VCaP (cell line): ENCODE measurements around the gene RHBDD2.
A peak's percentile ranks its signal among the peaks of the same experiment; 100 is the strongest.
"Not testable (repeated sequence)": the region's sequence is repeated elsewhere in the genome, so short reads cannot be mapped to it uniquely, and the experiment has no call there.

Source experiments
- H3K27ac ChIP-seq: fragments of 450-650 bp; 2 replicates; pipeline ENCODE4 v1.5.1; 2017
- CTCF ChIP-seq: fragments of 450-650 bp; conservative IDR thresholded peaks from 2 replicates; pipeline ENCODE4 v1.5.1; 2017; ENCODE audit warnings: mild to moderate bottlenecking, moderate library complexity

Gene RHBDD2

DNA sequence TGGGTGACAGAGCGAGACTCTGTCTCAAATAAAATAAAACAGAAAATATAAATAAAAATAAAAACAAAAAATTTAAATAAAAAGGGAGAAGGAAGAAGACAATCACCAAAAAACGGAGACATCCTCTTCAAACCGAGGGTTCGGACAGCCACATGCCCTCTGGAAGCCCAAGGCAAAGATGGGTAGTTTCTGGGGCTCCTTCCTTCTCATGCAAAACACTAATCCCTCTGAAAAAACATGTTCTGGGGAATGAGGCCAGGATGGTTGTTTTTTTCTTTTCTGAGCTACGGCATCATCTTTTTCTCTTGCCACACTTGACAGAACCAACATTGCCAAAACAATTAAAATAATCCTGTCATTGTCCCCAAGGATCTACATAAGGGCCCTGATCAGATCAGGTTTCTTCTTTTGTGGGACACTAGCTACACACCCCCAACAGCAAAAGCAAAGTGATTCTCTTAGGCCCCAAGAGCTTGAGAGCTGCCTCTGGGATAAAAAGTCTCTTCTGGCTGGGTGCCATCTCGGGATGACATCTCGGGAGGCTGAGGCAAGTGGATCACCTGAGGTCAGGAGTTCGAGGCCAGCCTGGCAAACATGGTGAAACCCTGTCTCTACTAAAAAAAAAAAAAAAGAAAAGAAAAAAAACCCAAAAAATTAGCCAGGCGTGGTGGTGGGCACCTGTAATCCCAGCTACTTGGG is 21.9 kb downstream of the RHBDD2 start:
- TF ChIP-seq CTCF, result no peak
- no peak overlapping the region for H3K27ac ChIP-seq

DNA sequence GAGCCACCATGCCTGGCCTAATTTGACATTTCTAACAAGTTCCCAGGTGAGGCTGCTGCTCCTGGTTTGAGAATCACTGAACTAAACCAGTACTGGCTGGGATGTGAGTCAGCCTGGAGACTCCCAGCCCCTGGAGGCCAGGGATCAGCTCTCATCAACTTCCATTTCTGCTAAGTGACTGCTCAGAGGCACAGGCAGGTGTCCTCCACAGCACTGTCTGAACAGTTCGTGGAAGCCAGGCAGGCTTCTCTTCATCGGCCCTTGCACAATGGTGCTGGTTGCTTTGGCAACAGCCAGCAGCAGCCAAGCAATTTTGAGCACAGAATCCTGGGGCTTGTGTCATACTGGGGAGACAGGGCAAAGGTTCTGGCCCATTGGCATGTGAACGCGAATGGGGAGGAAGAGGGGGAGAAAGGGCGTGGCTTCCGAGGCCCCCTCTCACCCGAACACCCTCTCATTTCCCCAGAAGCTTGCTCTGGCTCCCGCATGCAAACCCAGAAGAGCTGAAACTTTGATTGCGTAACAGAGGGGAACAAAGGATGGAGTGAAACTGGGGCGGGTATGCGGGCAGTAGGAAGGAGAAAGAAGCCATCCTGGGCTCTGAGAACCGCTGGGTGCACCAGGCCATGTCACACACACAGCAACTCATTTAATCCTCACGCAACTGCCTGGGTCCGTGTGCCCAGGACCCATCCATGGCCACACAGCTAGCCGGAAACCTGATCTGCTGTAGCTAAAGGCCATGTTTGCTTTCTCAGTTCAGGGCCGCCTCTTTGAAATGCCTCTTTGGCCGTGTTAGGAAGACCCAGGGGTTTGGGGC is 27.2 kb downstream of the RHBDD2 start:
- no peak overlapping the region for H3K27ac ChIP-seq
- no peak for TF ChIP-seq CTCF

GRCh38 chr7:75906991-75907667 is 28.3 kb downstream of the RHBDD2 start:
- no peak for TF ChIP-seq CTCF
- H3K27ac ChIP-seq, result no peak overlapping the region

DNA sequence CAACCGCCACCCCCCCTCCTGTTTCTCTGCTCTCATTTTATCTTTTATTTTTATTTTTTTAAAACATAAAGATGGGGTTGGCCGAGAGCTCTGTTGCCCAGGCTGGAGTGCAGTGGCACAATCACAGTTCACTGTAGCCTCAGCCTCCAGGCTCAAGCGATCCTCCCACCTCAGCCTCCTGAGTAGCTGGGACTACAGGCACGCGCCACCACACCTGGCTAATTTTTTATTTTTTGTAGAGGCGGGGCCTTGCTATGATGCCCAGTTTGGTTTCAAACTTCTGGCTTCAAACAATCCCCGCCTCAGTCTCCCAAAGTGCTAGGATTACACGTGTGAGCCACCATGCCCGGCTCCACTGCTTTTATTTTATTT is 28.8 kb downstream of the RHBDD2 start:
- H3K27ac ChIP-seq, result not testable (repeated sequence)

DNA sequence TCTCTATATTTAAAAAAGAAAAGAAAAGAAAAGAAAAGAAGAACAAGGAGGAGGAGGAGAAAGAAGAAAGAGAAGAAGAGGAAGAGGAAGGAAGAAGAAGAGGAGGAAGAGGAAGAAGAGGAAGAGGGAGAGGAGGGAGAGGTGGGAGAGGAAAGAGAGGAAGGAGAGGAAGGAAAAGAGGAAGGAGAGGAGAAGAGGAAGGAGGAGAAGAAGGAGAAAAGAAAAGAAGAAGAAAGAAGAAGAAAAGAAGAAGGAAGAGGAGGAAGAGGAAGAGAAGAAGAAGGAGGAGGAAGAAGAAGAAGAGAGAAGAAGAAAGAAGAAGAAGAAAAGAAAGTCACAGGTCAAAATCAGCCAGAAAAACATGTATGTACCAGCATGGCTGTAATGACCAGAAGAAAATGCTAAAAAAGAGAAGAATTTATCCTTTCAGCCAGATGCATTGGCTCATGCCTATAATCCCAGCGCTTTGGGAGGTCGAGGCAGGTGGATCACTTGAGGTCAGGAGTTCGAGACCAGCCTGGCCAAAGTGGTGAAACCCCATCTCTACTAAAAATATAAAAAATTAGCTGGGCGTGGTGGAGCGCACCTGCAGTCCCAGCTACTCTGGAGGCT is 30.8 kb downstream of the RHBDD2 start:
- no peak overlapping the region for H3K27ac ChIP-seq

DNA sequence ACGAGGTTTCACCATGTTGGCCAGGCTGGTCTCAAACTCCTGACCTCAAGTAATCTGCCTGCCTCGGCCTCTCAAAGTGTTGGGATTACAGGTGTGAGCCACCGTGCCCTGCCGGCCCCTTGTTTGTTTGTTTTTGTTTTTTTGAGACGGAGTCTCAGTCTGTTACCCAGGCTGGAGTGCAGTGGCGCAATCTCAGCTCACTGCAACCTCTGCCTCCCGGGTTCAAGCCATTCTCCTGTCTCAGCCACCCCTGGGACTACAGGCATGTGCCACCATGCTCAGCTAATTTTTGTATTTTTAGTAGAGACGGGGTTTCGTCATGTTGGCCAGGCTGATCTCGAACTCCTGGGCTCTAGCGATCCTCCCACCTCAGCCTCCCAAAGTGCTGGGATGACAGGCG is 32.4 kb downstream of the RHBDD2 start:
- not testable (repeated sequence) for H3K27ac ChIP-seq

More for the DNA sequence above, 30.8 kb downstream of the RHBDD2 start:
- no peak for TF ChIP-seq CTCF

DNA sequence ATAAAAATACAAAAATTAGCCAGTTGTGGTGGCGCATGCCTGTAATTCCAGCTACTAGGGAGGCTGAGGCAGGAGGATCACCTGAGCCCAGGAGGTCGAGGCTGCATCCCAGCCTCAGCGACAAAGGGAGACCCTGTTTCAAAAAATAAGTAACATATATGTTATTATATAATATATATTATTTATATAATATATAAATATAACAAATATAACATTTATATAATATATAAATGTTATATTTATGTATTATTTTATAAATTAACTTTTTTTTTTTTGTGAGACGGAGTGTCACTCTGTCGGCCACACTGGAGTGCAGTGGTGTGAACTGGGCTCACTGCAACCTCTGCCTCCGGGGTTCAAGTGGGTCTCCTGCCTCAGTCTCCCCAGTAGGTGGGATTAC is 34.6 kb downstream of the RHBDD2 start:
- no peak for TF ChIP-seq CTCF
- no peak overlapping the region for H3K27ac ChIP-seq

DNA sequence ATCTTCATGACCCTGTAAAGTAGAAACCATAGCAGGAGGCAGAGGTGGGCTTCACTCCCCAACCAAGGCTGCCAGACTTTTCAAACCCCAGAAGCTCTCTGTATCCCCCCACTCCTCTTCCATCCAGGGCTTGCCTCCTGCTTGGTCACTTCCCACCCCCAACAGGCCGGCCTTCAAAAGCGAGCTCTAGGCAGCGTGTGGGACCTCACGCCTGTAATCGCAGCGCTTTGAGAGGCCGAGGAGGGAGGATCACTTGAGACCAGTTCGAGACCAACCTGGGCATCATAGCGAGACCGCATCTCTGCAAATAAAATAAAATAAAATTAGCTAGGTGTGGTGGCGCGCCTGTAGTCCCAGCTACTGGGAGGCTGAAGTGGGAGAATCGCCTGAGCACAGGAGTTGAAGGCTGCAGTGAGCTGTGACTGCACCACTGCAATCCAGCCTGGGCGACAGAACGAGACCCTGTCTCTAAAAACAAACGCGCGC is 35.4 kb downstream of the RHBDD2 start:
- TF ChIP-seq CTCF, result no peak
- peak overlapping the region; percentile 90 for H3K27ac ChIP-seq
